Gastrocnemius medialis (tissue), 4 donors: Measurements from ENCODE around the gene ASMTL. TPM values are rescaled to one million over a fixed set of nuclear protein-coding genes. Genes with fewer than 3 reads are reported as not detected.
"Not testable (repeated sequence)": the region's sequence is repeated elsewhere in the genome, so short reads cannot be mapped to it uniquely, and the experiment has no call there.

Source experiments
- ATAC-seq, 2 donors: fragments of 150-250 bp; one replicate each; pipeline ENCODE4 v1.9.1; 2016
- DNase-seq, 2 donors: peaks; one replicate each; pipeline ENCODE4 v3.0.0-alpha.2; 2019
- H3K27ac ChIP-seq, 4 donors: fragments of 200-600 bp; sonication (generic); 1 replicate in 1 of 4; 2 replicates in 3 of 4; pipeline ENCODE4 v1.5.1; 2016 to 2018; ENCODE audit warnings: mild to moderate bottlenecking in 2 of 4, moderate library complexity in 1 of 4
- H3K27me3 ChIP-seq, 3 donors: fragments of 200-600 bp; sonication (generic) in 2 of 3; 1 replicate in 1 of 3; 2 replicates in 2 of 3; pipeline versions ENCODE4 v1.5.1 to v1.6.0; 2016 to 2019; ENCODE audit warnings: mild to moderate bottlenecking in 1 of 3, moderate library complexity in 1 of 3
- H3K36me3 ChIP-seq, 2 donors: fragments of 200-600 bp; sonication (generic) in 1 of 2; one replicate each; pipeline ENCODE4 v1.5.1; 2017 to 2018
- H3K4me1 ChIP-seq, 2 donors: fragments of 200-600 bp; sonication (generic) in 1 of 2; one replicate each; pipeline ENCODE4 v1.5.1; 2016 to 2017; ENCODE audit warnings: mild to moderate bottlenecking in 2 of 2
- H3K4me3 ChIP-seq, 4 donors: fragments of 200-600 bp; sonication (generic) in 3 of 4; 1 replicate in 1 of 4; 2 replicates in 3 of 4; pipeline ENCODE4 v1.5.1; 2016 to 2019; ENCODE audit warnings: mild to moderate bottlenecking in 2 of 4
- H3K9me3 ChIP-seq, 3 donors: fragments of 200-600 bp; sonication (generic) in 2 of 3; 1 replicate in 1 of 3; 2 replicates in 2 of 3; pipeline ENCODE4 v1.5.1; 2016 to 2019
- CTCF ChIP-seq, 5 experiments: fragments of 450-650 bp in 3 of 5; fragments of 200-600 bp in 2 of 5; sonication (generic) in 2 of 5; IDR thresholded peaks in 4 of 5; conservative IDR thresholded peaks in 1 of 5; 1 replicate in 4 of 5; 2 replicates in 1 of 5; pipeline ENCODE4 v1.5.1; 2016 to 2019; ENCODE audit warnings: antibody characterized with exemption in 5 of 5, mild to moderate bottlenecking in 3 of 5, moderate library complexity in 3 of 5
- POLR2A ChIP-seq, 2 donors: fragments of 450-650 bp; IDR thresholded peaks; one replicate each; pipeline ENCODE4 v1.6.1; 2017; ENCODE audit warnings: antibody characterized with exemption in 2 of 2, mild to moderate bottlenecking in 2 of 2, moderate library complexity in 2 of 2
- in situ Hi-C, 4 donors: fragments of 200-750 bp; cut with MboI; loops; one replicate each; pipeline versions ENCODE4 v1.15.0 to v1.8.0; 2017; ENCODE audit warnings: low sequenced_read_pairs in 4 of 4
- intact Hi-C: fragments of 100-400 bp; cut with DNase I; formaldehyde crosslinking; loops from one replicate; pipeline ENCODE4 v1.15.1; 2023; ENCODE audit warnings: low total_unique reads
- total RNA-seq, 4 donors: library from RNA; depleted of rRNA; stranded (reverse); fragments of >200 nt; gene quantifications; one replicate each; pipeline versions ENCODE4 v1.1.0 to v1.2.3, GENCODE V29; 2016

Gene ASMTL
- total RNA-seq, 4 donors from 2014 or later: 13.6 to 19.5 (median 13.9) TPM

- Histone ChIP-seq H3K36me3 (peaks cover 0 to 3% of the 10 kb centered on the region in 2 donors), H3K27me3 (no peaks in the 10 kb centered on the region), H3K9me3 (no peaks in the 10 kb centered on the region), H3K4me3 (no peak overlapping the region), H3K4me1 (no peaks in the 10 kb centered on the region), H3K27ac (no peak overlapping the region)
- ATAC-seq (no peak), DNase-seq (no peak)
- intact Hi-C loops: no loop called here
- in situ Hi-C loops: no loop called here
- TF ChIP-seq CTCF (IDR thresholded peaks at IDR 0.05 in 4 of 5, conservative IDR thresholded peaks at IDR 0.05 in 1 of 5): no peak
- TF ChIP-seq POLR2A (IDR thresholded peaks at IDR 0.05): no peak
These were observed 84.4 kb downstream of the ASMTL start for GRCh38 chrX:1368385-1368698.

DNA sequence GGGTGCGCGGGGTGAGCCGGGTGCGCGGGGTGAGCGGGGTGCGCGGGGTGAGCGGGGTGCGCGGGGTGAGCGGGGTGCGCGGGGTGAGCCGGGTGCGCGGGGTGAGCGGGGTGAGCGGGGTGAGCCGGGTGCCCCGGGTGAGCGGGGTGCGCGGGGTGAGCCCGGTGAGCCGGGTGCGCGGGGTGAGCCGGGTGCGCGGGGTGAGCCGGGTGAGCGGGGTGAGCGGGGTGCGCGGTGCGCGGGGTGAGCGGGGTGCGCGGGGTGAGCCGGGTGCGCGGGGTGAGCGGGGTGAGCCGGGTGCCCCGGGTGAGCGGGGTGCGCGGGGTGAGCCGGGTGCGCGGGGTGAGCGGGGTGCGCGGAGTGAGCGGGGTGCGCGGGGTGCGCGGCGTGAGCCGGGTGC lies 86.3 kb downstream of the ASMTL start:
- in situ Hi-C loops, H3K27ac ChIP-seq, DNase-seq, H3K9me3 ChIP-seq, H3K27me3 ChIP-seq, ATAC-seq, H3K4me1 ChIP-seq, intact Hi-C loops, H3K4me3 ChIP-seq, H3K36me3 ChIP-seq: not testable (repeated sequence)

DNA sequence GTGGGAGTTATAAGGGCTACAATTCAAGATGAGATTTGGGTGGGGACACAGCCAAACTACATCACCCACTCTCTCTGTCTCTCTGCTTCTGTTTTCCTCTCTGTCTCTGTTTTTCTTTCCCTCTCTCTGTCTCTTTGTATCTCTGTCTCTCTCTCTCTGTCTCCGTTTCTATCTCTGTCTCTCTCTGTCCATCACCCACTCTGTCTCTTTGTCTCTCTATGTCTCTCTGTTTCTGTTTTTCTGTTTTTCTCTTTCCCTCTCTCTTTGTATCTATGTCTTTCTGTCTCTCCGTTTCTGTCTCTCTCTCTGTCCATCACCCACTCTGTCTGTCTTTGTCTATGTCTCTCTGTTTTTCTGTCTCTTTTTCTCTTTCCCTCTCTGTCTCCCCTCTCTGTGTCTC lies 90.8 kb downstream of the ASMTL start:
- peaks cover 0 to 10% of the 10 kb centered on the region in 2 donors for H3K36me3 ChIP-seq
- no peaks in the 10 kb centered on the region for H3K9me3 ChIP-seq

GRCh38 chrX:1361275-1361674 lies 91.4 kb downstream of the ASMTL start:
- no peak for TF ChIP-seq CTCF (IDR thresholded peaks at IDR 0.05 in 4 of 5, conservative IDR thresholded peaks at IDR 0.05 in 1 of 5)
- no peak for TF ChIP-seq POLR2A (IDR thresholded peaks at IDR 0.05)
- in situ Hi-C loops (no loop called here), intact Hi-C loops (no loop called here)
- peaks cover 0 to 10% of the 10 kb centered on the region in 2 donors for H3K36me3 ChIP-seq
- H3K4me1 ChIP-seq: no peaks in the 10 kb centered on the region
- no peak overlapping the region for H3K4me3 ChIP-seq
- no peak overlapping the region for H3K27ac ChIP-seq
- ATAC-seq (no peak), DNase-seq (no peak)
- H3K9me3 ChIP-seq: no peaks in the 10 kb centered on the region
- no peaks in the 10 kb centered on the region for H3K27me3 ChIP-seq

More for the DNA sequence above, 90.8 kb downstream of the ASMTL start:
- in situ Hi-C loops: no loop called here
- Histone ChIP-seq H3K4me3 (no peak overlapping the region), H3K27me3 (no peaks in the 10 kb centered on the region), H3K27ac (no peak overlapping the region), H3K4me1 (no peaks in the 10 kb centered on the region)
- intact Hi-C loops: no loop called here
- TF ChIP-seq POLR2A (IDR thresholded peaks at IDR 0.05): no peak
- TF ChIP-seq CTCF (IDR thresholded peaks at IDR 0.05 in 4 of 5, conservative IDR thresholded peaks at IDR 0.05 in 1 of 5): no peak
- ATAC-seq: no peak
- no peak for DNase-seq

DNA sequence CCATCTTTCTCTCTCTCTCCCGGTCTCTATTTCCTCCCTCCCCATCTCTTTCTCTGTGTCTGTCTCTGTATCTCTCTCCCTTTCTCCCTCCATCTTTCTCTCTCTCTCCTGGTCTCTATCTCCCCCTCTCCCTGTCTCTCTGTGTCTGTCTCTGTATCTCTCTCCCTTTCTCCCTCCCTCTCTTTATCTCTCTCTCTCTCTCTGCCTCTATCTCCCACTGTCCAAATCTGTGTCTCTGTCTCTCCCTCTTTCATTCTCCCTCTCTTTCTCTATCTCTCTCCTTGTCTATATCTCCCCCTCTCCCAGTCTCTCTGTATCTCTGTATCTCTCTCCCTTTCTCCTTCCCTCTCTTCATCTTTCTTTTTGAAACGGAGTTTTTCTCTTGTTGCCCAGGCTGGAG lies 92.5 kb downstream of the ASMTL start:
- no peaks in the 10 kb centered on the region for H3K9me3 ChIP-seq
- H3K4me3 ChIP-seq: no peak overlapping the region
- no peak for DNase-seq
- no peak for ATAC-seq
- intact Hi-C loops (no loop called here), in situ Hi-C loops (no loop called here)
- H3K36me3 ChIP-seq: peaks cover 0 to 10% of the 10 kb centered on the region in 2 donors
- H3K4me1 ChIP-seq: no peaks in the 10 kb centered on the region
- H3K27ac ChIP-seq: no peak overlapping the region
- no peaks in the 10 kb centered on the region for H3K27me3 ChIP-seq
- TF ChIP-seq CTCF (IDR thresholded peaks at IDR 0.05 in 4 of 5, conservative IDR thresholded peaks at IDR 0.05 in 1 of 5) (no peak), POLR2A (IDR thresholded peaks at IDR 0.05) (no peak)
